Measurements from ENCODE around the gene CHD5. TPM values are rescaled to one million over a fixed set of nuclear protein-coding genes. Genes with fewer than 3 reads are reported as not detected.
A peak's percentile ranks its signal among the peaks of the same experiment; 100 is the strongest.

CHD5 gene
- total and polyA plus RNA-seq, 2 of the 4 experiments (the other 2 are of a cell fraction), result under 0.01 to 0.09 TPM

DNA sequence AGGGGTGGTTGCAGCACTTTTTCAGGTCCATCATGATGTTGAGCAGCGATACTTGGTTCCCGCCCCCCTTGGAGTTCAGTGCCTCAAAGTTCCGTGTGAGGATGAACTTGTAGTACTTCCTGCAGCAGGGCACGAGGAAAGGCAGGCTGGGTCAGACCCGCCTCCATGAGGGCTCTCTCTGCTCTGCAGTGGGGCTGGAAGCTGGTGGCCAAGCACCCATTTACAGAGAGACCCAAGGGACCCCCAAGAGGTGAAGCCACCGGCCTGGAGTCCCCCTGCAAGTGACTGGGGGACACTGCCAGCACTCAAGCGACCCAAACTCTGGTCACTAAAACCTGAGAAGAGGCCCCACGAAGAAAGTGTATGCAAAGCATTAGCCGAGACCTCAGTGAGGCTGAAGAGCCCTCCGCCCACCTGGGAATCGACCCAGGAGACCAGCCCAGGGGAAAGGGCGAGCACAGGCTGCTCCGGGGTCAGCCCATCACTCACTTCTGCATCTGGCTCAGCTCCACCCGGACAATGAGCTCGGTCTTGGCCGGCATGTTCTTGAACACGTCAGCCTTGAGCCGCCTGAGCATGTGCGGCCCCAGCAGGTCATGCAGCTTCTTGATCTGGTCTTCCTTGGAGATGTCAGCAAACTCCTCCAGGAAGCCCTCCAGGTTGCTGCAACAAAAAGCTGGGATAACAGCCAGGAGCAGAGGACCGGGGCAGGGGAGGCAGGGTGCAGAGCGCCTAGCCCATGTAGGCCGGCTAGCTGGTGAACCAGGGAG lies 45.2 kb downstream of the CHD5 start:
- dilution Hi-C loops (cut with HindIII; ENCODE audit: low sequenced_read_pairs, unreplicated experiment), result no loop called here
- no peak overlapping the region for H3K4ac ChIP-seq (ENCODE audit: low read depth, low read length)
- no peak overlapping the region for H2AK5ac ChIP-seq (ENCODE audit: low read depth, low read length)
- no peak overlapping the region for H3K23ac ChIP-seq (ENCODE audit: low read depth, low read length)
- peak overlapping the region; percentile 43 for H2AFZ ChIP-seq (replicated peaks; ENCODE audit: low read length, poor library complexity)
- H3K27ac ChIP-seq (ENCODE audit: insufficient read depth, low read length), result no peak overlapping the region
- POLR2A ChIA-PET (ENCODE audit: unreplicated experiment), result no interaction called here
- TF ChIP-seq CEBPB (IDR thresholded peaks at IDR 0.05; ENCODE audit: low read depth, low read length), result no peak
- TF ChIP-seq SMC3 (IDR thresholded peaks at IDR 0.05; ENCODE audit: low read depth, low read length), result no peak
- TF ChIP-seq FOS (IDR thresholded peaks at IDR 0.05; ENCODE audit: low read depth, low read length), result no peak
- TF ChIP-seq MAZ (IDR thresholded peaks at IDR 0.05; ENCODE audit: borderline replicate concordance, low read depth, low read length), result no peak
- no peak for TF ChIP-seq POLR2A (IDR thresholded peaks at IDR 0.05; ENCODE audit: low read depth, low read length)
- TF ChIP-seq, protein P1, sequence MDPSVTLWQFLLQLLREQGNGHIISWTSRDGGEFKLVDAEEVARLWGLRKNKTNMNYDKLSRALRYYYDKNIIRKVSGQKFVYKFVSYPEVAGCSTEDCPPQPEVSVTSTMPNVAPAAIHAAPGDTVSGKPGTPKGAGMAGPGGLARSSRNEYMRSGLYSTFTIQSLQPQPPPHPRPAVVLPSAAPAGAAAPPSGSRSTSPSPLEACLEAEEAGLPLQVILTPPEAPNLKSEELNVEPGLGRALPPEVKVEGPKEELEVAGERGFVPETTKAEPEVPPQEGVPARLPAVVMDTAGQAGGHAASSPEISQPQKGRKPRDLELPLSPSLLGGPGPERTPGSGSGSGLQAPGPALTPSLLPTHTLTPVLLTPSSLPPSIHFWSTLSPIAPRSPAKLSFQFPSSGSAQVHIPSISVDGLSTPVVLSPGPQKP (IDR thresholded peaks at IDR 0.05; ENCODE audit: borderline replicate concordance, low read depth, low read length), result no peak
- TF ChIP-seq CHD1 (IDR thresholded peaks at IDR 0.05; ENCODE audit: low read depth, low read length), result no peak
- no peak for TF ChIP-seq RCOR1 (IDR thresholded peaks at IDR 0.05; ENCODE audit: insufficient replicate concordance, low read length)
- TF ChIP-seq BHLHE40 (IDR thresholded peaks at IDR 0.05; ENCODE audit: low read depth, low read length), result no peak
- TF ChIP-seq MAFK (IDR thresholded peaks at IDR 0.05; ENCODE audit: low read depth, low read length), result no peak
- H2AK9ac ChIP-seq (replicated peaks; ENCODE audit: low read depth, low read length, poor library complexity), result no peak overlapping the region
- H3K4me2 ChIP-seq (ENCODE audit: low read depth, low read length), result no peak overlapping the region
- no peaks in the 10 kb centered on the region for H3K36me3 ChIP-seq (ENCODE audit: control insufficient read depth, insufficient read depth, low read length)
- no peaks in the 10 kb centered on the region for H3K4me1 ChIP-seq (ENCODE audit: control insufficient read depth, insufficient read depth, low read length)
- H2BK20ac ChIP-seq (ENCODE audit: low read depth, low read length), result no peak overlapping the region
- BruUV-seq (replicated peaks), result no TSS peak
- H2BK5ac ChIP-seq (ENCODE audit: low read depth, low read length, poor library complexity, severe bottlenecking), result no peak overlapping the region
- peaks cover 5% of the 10 kb centered on the region; the same call in 1 of the 2 replicates for H3K9me3 ChIP-seq (ENCODE audit: control insufficient read depth, insufficient read depth, low read length)
- H2BK120ac ChIP-seq (ENCODE audit: low read depth, low read length), result no peak overlapping the region
- H3K18ac ChIP-seq (ENCODE audit: low read depth, low read length), result no peak overlapping the region
- H4K8ac ChIP-seq (ENCODE audit: low read depth in 2 of 2, low read length in 2 of 2), result no peak overlapping the region
- peaks cover 13% of the 10 kb centered on the region for H3K27me3 ChIP-seq (ENCODE audit: control insufficient read depth, insufficient read depth, low read length)
- H3K4me3 ChIP-seq (ENCODE audit: insufficient read depth, low read depth, low read length), result no peak overlapping the region
- DNase-seq (no peak), ATAC-seq (ENCODE audit: low read depth) (no peak)
- CTCF ChIA-PET, result no interaction called here
- no peaks in the 10 kb centered on the region for H4K20me1 ChIP-seq (ENCODE audit: insufficient read depth, low read length)
- no peak overlapping the region for H4K91ac ChIP-seq (ENCODE audit: insufficient read depth, low read depth, low read length)
- intact Hi-C loops (cut with micrococcal nuclease), result no loop called here
- H4K5ac ChIP-seq (ENCODE audit: low read depth, low read length), result no peak overlapping the region
- WGBS, 2 experiments (ENCODE audit: extremely low coverage in 2 of 2, insufficient read length in 1 of 2), result 60% methylated on average over 17 of the region's 22 CpGs; no CpG with 5 or more reads in 1 of the 2 experiments
- no peak overlapping the region for H3K56ac ChIP-seq (ENCODE audit: extremely low read depth, insufficient read depth, low read length)
- H3K9me1 ChIP-seq (ENCODE audit: insufficient read depth, low read length), result no peaks in the 10 kb centered on the region
- no peaks in the 10 kb centered on the region for H3K79me1 ChIP-seq (ENCODE audit: low read depth in 1 of 2, low read length in 2 of 2)
- H2BK15ac ChIP-seq (ENCODE audit: low read depth, low read length), result no peak overlapping the region
- in situ Hi-C loops (cut with MboI; ENCODE audit: low sequenced_read_pairs), result no loop called here
- no peak overlapping the region for H3K14ac ChIP-seq (replicated peaks; ENCODE audit: low read depth, low read length)
- H3K9ac ChIP-seq (ENCODE audit: low read depth, low read length), result no peak overlapping the region

All from IMR-90 (cell line).